K562 (cell line): ENCODE results near the gene TJAP1.

Experiments
- CHCHD3 ChIP-seq: fragments of 250-450 bp; sonication (Bioruptor Pico); IDR thresholded peaks from 2 replicates; pipeline ENCODE4 v2.1.2; 2022; ENCODE audit warnings: mild to moderate bottlenecking
- CTCF ChIP-seq, 3 experiments: IDR thresholded peaks in 2 of 3; conservative IDR thresholded peaks in 1 of 3; 2 replicates each; pipeline ENCODE4 v1.5.1; 2011 to 2012; ENCODE audit warnings: low read length in 3 of 3, mild to moderate bottlenecking in 3 of 3, control low read depth in 2 of 3, improper control_type of control experiment in 1 of 3, inconsistent platforms in 1 of 3, low read depth in 1 of 3, mixed read lengths in 1 of 3, moderate library complexity in 1 of 3; ENCODE audit not compliant: insufficient read depth in 2 of 3
- HMGXB4 ChIP-seq: sonication (generic); formaldehyde crosslinking; IDR thresholded peaks from 2 replicates; pipeline ENCODE4 v1.8.1; 2023; ENCODE audit warnings: mild to moderate bottlenecking, missing genetic modification reagents
- HNRNPH1 ChIP-seq: fragments of 200-400 bp; formaldehyde crosslinking; optimal IDR thresholded peaks from 2 replicates; pipeline ENCODE3; 2017; ENCODE audit warnings: low read depth, mild to moderate bottlenecking, low read length, moderate library complexity
- POLR2AphosphoS5 ChIP-seq: IDR thresholded peaks from 2 replicates; pipeline ENCODE4 v1.6.1; 2011; ENCODE audit warnings: mild to moderate bottlenecking, low read depth, low read length, moderate library complexity; ENCODE audit not compliant: control insufficient read depth, insufficient read depth
- SRSF9 ChIP-seq: fragments of 200-400 bp; formaldehyde crosslinking; IDR thresholded peaks from 2 replicates; pipeline ENCODE4 v1.6.1; 2017; ENCODE audit warnings: low read depth, low read length, borderline replicate concordance

- no peak for TF ChIP-seq HNRNPH1
- no peak for TF ChIP-seq CHCHD3 (CRISPR knock-in tag)
- peak; percentile 5 to 19 (median 12); a peak in 1 of 6 replicates for TF ChIP-seq CTCF (IDR thresholded peaks at IDR 0.05 in 2 of 3, conservative IDR thresholded peaks at IDR 0.05 in 1 of 3; ENCODE audit: insufficient read depth in 2 of 3, low read depth in 1 of 3, low read length in 3 of 3)
- no peak for TF ChIP-seq SRSF9
- TF ChIP-seq POLR2AphosphoS5 = no peak
- no peak for TF ChIP-seq HMGXB4
These were observed 31.2 kb downstream of the TJAP1 start for GRCh38 chr6:43508481-43509141.
